C1 segment of cervical spinal cord (tissue), 14 donors: ENCODE results near the gene SYNJ2.

ENCODE experiments used
- DNase-seq, 14 donors: peaks; one replicate each; lab custom pipeline; 2025; lab: John Stamatoyannopoulos, UW

SYNJ2 gene

DNA sequence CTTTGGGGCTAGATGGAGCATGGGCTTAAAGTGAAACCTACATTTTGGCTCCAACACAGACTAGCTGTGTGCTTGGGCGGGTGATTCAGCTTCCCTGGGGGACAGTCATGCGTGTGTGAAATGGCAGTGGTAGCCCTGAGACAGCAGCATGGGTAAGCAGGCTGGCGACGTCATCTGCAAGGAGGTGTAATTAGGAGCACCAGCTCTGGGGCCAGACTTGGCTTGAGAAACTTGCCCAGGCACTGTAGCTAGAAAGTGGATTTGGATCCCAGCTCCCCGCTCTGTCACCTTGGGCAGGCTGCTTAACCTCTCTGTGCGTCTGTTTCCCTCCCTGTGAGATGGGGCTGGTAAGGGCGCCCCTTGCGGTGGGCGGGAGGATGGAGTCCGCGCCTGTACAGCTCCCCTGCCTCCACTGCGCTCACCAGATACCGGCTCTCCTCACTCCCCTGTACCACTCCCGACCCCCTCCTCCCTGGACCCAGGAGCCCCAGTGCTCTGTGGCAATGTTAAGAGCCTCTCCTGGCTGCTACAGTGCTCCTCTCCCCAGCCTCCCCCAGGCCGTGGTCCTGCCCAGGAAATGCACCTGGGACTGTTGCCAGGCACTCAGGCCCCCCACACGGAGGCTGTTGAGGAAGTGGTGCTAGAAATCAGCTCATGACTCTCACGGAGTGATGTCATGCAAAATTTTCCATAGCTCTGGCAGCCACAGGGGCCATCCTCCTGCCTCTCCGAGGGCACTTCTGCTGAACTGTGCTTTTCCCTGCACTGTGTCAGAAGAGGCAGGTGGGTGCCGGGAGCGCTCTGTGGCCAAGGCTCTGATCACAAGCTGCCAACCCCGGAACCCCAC lies 44.6 kb downstream of the SYNJ2 start:
- DNase-seq: peak in 5 of 14 donors; percentile 24 to 76 (median 45)

GRCh38 chr6:158026901-158027589 lies 45.4 kb downstream of the SYNJ2 start:
- DNase-seq: peak in 2 of 14 donors; percentile 38 to 48

- no peak for DNase-seq
Measured at GRCh38 chr6:158027590-158028285, 46.1 kb downstream of the SYNJ2 start.

- DNase-seq: no peak
Measured at GRCh38 chr6:158028421-158028820, 46.8 kb downstream of the SYNJ2 start.

DNA sequence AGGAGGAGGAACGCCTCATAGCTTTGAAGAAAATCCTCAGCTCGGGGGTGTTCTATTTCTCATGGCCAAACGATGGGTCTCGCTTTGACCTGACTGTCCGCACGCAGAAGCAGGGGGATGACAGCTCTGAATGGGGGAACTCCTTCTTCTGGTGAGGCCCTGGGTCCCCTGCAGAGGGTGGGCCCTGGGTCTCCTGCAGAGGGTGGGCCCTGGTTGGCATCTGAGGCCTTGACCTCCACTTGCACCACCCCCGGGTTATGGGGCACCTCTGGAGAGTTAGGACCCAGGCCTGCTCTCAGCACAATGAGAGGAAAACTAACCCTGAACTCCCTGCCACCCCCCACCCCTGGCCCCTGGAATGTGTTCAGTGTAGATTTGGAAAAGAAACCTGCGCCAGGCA lies 47.2 kb downstream of the SYNJ2 start:
- DNase-seq: no peak

DNA sequence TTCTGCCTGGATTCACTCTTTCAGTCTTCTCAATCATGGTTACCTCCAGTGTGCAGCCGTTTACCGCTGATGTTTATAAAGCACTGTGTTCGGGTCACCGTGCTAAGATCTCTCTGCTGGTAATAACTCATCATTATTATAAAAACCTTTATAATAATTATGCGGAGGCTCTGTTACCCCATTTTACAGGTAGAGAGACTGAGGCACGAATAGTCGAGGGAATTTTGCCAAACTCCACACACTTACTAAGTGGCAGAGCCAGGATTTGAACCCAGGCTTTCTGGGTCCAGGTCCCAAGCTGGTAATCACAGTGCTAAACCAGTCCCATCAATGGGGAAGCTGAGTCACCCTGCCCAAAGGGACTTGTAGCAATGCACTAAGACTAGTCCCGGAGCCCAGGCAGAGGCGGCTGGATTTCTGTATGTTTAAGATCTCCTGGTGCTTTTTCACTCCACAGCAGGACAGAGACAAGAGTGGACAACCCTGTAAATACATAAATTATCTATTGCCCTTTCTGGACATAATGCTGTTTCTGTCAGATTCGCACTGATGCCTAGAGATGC lies 48.1 kb downstream of the SYNJ2 start:
- no peak for DNase-seq

GRCh38 chr6:158030380-158031300 lies 49.0 kb downstream of the SYNJ2 start:
- DNase-seq: no peak

DNA sequence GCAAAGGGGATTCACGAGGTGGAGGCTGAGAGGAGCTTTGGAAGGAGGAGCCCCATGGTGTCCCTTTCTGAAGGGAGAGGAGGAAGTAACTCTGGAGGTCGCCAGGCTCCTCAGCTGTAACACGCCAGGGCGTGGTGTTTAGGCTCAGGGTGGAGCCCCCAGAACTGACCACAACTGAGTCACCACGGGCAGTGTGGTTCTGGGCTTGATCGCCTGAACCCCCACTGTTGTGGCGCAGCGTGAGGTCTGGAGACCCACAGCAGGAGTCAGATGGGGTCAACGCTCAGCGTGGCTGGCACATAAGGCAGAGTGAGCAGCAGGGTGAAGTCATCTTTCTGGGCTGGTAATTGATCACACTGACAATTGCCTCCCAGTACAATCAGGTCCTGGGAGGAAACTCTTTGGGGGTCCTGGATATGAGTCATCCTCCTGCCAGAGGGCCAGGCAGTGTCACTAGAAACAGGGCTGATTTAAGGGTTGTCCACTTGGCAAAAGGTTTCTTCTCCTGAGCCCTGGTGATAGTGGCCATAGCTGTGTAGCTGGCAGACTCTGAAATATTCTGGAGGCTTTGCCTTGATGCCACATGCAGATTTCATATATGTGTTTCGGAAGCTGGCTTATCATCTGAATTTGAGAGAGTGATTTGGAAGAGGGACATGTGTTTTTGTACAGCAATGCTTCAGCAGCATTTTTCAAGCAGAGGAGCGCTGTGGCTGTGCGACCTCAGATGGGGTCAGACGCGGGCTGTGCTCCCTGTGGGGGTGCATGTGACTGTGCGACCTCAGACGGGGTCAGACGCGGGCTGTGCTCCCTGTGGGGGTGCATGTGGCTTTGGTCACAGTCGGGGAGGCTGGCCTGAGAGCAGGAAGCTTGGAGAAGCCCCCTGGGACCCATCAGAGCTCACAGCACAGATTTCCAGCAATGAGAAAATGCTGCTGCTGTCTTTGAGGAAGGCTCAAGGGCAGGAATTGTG lies 50.0 kb downstream of the SYNJ2 start:
- DNase-seq: peak in 2 of 14 donors; percentile 39 to 54

GRCh38 chr6:158032354-158032733 lies 50.7 kb downstream of the SYNJ2 start:
- DNase-seq: no peak

GRCh38 chr6:158033077-158033750 lies 51.6 kb downstream of the SYNJ2 start:
- DNase-seq: no peak

- DNase-seq: no peak
Measured at GRCh38 chr6:158033751-158034702, 52.4 kb downstream of the SYNJ2 start.

- DNase-seq: no peak
Measured at GRCh38 chr6:158036261-158036660, 54.6 kb downstream of the SYNJ2 start.

GRCh38 chr6:158037021-158037420 lies 55.4 kb downstream of the SYNJ2 start:
- no peak for DNase-seq

DNA sequence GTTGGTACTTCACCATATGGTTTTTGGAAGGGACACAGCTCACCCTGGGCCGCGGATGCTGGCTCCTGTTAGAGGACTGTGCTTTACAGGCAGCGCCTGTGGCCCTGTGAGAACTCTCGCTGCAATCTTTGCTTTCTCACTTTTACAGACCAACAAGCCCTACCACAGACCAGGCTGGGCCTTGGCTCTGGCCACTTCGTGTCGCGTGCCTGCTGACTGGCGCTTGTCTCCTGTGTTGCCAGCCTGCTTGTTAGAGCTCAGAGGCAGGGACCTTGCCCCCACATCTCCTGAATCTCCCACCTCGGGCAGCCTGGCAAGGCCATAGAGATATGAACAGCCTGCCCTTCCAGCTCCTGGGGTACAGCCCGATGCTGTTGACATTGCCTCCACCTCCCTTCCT lies 56.1 kb downstream of the SYNJ2 start:
- no peak for DNase-seq

- DNase-seq: no peak
Measured at GRCh38 chr6:158038291-158039177, 56.9 kb downstream of the SYNJ2 start.

- no peak for DNase-seq
Measured at GRCh38 chr6:158039178-158039557, 57.5 kb downstream of the SYNJ2 start.

- peak in 4 of 14 donors; percentile 25 to 78 (median 50) for DNase-seq
Measured at GRCh38 chr6:158039571-158040050, 57.9 kb downstream of the SYNJ2 start.
